SU-DHL-6 (cell line): Measurements from ENCODE around the gene TRIM66.

Experiments used
- H2AFZ ChIP-seq: fragments of 200-600 bp; sonication (generic); 2 replicates; pipeline ENCODE4 v1.6.1; 2014; ENCODE audit warnings: low read depth, mild to moderate bottlenecking, moderate library complexity, mixed read lengths, antibody characterized with exemption, low read length; ENCODE audit not compliant: severe bottlenecking
- H3F3A ChIP-seq: fragments of 200-600 bp; shearing (Covaris generic); 2 replicates; pipeline ENCODE4 v1.6.0; 2016; ENCODE audit warnings: antibody characterized with exemption, mild to moderate bottlenecking; ENCODE audit not compliant: insufficient read depth
- H3K27ac ChIP-seq: fragments of 200-600 bp; sonication (generic); 2 replicates; pipeline ENCODE4 v1.5.1; 2016; ENCODE audit warnings: low read depth, mild to moderate bottlenecking, low read length, moderate library complexity, mixed read lengths
- H3K27me3 ChIP-seq: fragments of 200-600 bp; sonication (generic), shearing (Covaris generic); 2 replicates; pipeline ENCODE4 v1.6.0; 2014; ENCODE audit warnings: mild to moderate bottlenecking, low read length
- H3K36me3 ChIP-seq: fragments of 200-600 bp; sonication (generic); 2 replicates; pipeline ENCODE4 v1.6.1; 2014; ENCODE audit warnings: mild to moderate bottlenecking, low read length, mixed read lengths
- H3K4me2 ChIP-seq: fragments of 300-600, 200-600 bp; shearing (Covaris generic), sonication (generic); 2 replicates; pipeline ENCODE4 v1.6.0; 2014; ENCODE audit warnings: low read length, low read depth, mild to moderate bottlenecking; ENCODE audit not compliant: poor library complexity, severe bottlenecking
- H3K4me3 ChIP-seq: fragments of 200-600 bp; sonication (generic); 2 replicates; pipeline ENCODE4 v1.5.1; 2014; ENCODE audit warnings: antibody characterized with exemption, low read length, mild to moderate bottlenecking, mixed read lengths; ENCODE audit not compliant: insufficient read depth, poor library complexity, severe bottlenecking
- H3K79me2 ChIP-seq: fragments of 200-600 bp; sonication (generic); 2 replicates; pipeline ENCODE4 v1.6.1; 2014; ENCODE audit warnings: mild to moderate bottlenecking, low read length, moderate library complexity; ENCODE audit not compliant: insufficient read depth
- H3K9ac ChIP-seq: fragments of 200-600 bp; sonication (generic); 2 replicates; pipeline ENCODE4 v1.7.0; 2014; ENCODE audit warnings: mild to moderate bottlenecking, low read length
- H3K9me2 ChIP-seq: fragments of 200-600 bp; sonication (generic); replicated peaks from 2 replicates; pipeline ENCODE4 v1.6.1; 2014; ENCODE audit warnings: low read length; ENCODE audit not compliant: insufficient read depth
- H3K9me3 ChIP-seq: fragments of 200-600 bp; sonication (generic); 2 replicates; pipeline ENCODE4 v1.6.1; 2014; ENCODE audit warnings: low read length, mixed read lengths; ENCODE audit not compliant: insufficient read depth
- H4K20me1 ChIP-seq: fragments of 200-600 bp; sonication (generic); 2 replicates; pipeline ENCODE4 v1.6.1; 2014; ENCODE audit warnings: low read depth, mild to moderate bottlenecking, antibody characterized with exemption, low read length, moderate library complexity, mixed read lengths
- CTCF ChIP-seq: fragments of 200-600 bp; sonication (generic); IDR thresholded peaks from one replicate; pipeline ENCODE4 v1.5.1; 2017; ENCODE audit warnings: antibody characterized with exemption, mild to moderate bottlenecking, low read length, moderate library complexity; ENCODE audit not compliant: insufficient read depth, poor library complexity, severe bottlenecking
- EZH2phosphoT487 ChIP-seq: fragments of 200-600 bp; sonication (generic), shearing (Covaris generic); conservative IDR thresholded peaks from 2 replicates; pipeline ENCODE4 v1.6.1; 2018; ENCODE audit warnings: mild to moderate bottlenecking, antibody characterized with exemption, low read length, moderate library complexity, mixed read lengths

Gene TRIM66

GRCh38 chr11:8702598-8702915 lies 20.1 kb upstream of the TRIM66 start:
- Histone ChIP-seq H3K4me2 (no peak overlapping the region), H3K79me2 (no peaks in the 10 kb centered on the region), H3K9me3 (no peaks in the 10 kb centered on the region), H3K4me3 (no peak overlapping the region), H3K27ac (no peak overlapping the region), H3K9ac (no peak overlapping the region), H2AFZ (no peak overlapping the region), H3K27me3 (no peaks in the 10 kb centered on the region), H3F3A (no peaks in the 10 kb centered on the region), H3K36me3 (no peaks in the 10 kb centered on the region), H4K20me1 (no peaks in the 10 kb centered on the region), H3K9me2 (no peaks in the 10 kb centered on the region)
- TF ChIP-seq EZH2phosphoT487 (no peak), CTCF (no peak)

GRCh38 chr11:8701891-8702597 lies 19.6 kb upstream of the TRIM66 start:
- H3F3A ChIP-seq: no peaks in the 10 kb centered on the region
- H3K4me2 ChIP-seq: no peak overlapping the region
- no peaks in the 10 kb centered on the region for H3K9me2 ChIP-seq
- no peaks in the 10 kb centered on the region for H3K36me3 ChIP-seq
- no peaks in the 10 kb centered on the region for H3K79me2 ChIP-seq
- no peak overlapping the region for H3K4me3 ChIP-seq
- no peaks in the 10 kb centered on the region for H4K20me1 ChIP-seq
- no peaks in the 10 kb centered on the region for H3K27me3 ChIP-seq
- no peak overlapping the region for H2AFZ ChIP-seq
- no peak for TF ChIP-seq CTCF
- TF ChIP-seq EZH2phosphoT487: no peak
- H3K27ac ChIP-seq: no peak overlapping the region
- H3K9ac ChIP-seq: no peak overlapping the region
- H3K9me3 ChIP-seq: no peaks in the 10 kb centered on the region

GRCh38 chr11:8699903-8700302 lies 17.4 kb upstream of the TRIM66 start:
- TF ChIP-seq CTCF: no peak
- no peak for TF ChIP-seq EZH2phosphoT487
- no peak overlapping the region for H3K9ac ChIP-seq
- no peaks in the 10 kb centered on the region for H3K79me2 ChIP-seq
- H2AFZ ChIP-seq: no peak overlapping the region
- no peaks in the 10 kb centered on the region for H3K9me2 ChIP-seq
- no peak overlapping the region for H3K4me3 ChIP-seq
- H3F3A ChIP-seq: no peaks in the 10 kb centered on the region
- no peaks in the 10 kb centered on the region for H3K27me3 ChIP-seq
- H3K9me3 ChIP-seq: no peaks in the 10 kb centered on the region
- H3K27ac ChIP-seq: no peak overlapping the region
- no peaks in the 10 kb centered on the region for H3K36me3 ChIP-seq
- H4K20me1 ChIP-seq: no peaks in the 10 kb centered on the region
- H3K4me2 ChIP-seq: no peak overlapping the region
